GM21737 (cell line): ENCODE results near the gene RAC3.
"Not testable (repeated sequence)": the region's sequence is repeated elsewhere in the genome, so short reads cannot be mapped to it uniquely, and the experiment has no call there.

Source experiments
- ATAC-seq: cut with Tn5 transposase; IDR thresholded peaks from one replicate; pipeline ENCODE4 v1.9.1; 2021; ENCODE audit warnings: mild to moderate bottlenecking, moderate library complexity; ENCODE audit not compliant: unreplicated experiment

RAC3 gene

GRCh38 chr17:82037889-82038195 is 6.4 kb downstream of the RAC3 start:
- ATAC-seq, result no peak

GRCh38 chr17:82038796-82039409 is 7.4 kb downstream of the RAC3 start:
- not testable (repeated sequence) for ATAC-seq

GRCh38 chr17:82039695-82040299 is 8.3 kb downstream of the RAC3 start:
- no peak for ATAC-seq

GRCh38 chr17:82041144-82041814 is 9.8 kb downstream of the RAC3 start:
- no peak for ATAC-seq

GRCh38 chr17:82042649-82043048 is 11.2 kb downstream of the RAC3 start:
- ATAC-seq, result no peak

GRCh38 chr17:82043507-82043906 is 12.0 kb downstream of the RAC3 start:
- ATAC-seq, result no peak

GRCh38 chr17:82045936-82046484 is 14.5 kb downstream of the RAC3 start:
- no peak for ATAC-seq

GRCh38 chr17:82046903-82047302 is 15.4 kb downstream of the RAC3 start:
- no peak for ATAC-seq

- ATAC-seq, result no peak
Measured at GRCh38 chr17:82047379-82047778, 15.9 kb downstream of the RAC3 start.

- ATAC-seq, result no peak
Measured at GRCh38 chr17:82047914-82048570, 16.6 kb downstream of the RAC3 start.

GRCh38 chr17:82048571-82048971 is 17.1 kb downstream of the RAC3 start:
- ATAC-seq, result no peak

- ATAC-seq, result no peak
Measured at GRCh38 chr17:82049106-82049505, 17.6 kb downstream of the RAC3 start.

- ATAC-seq, result no peak
Measured at GRCh38 chr17:82049521-82049971, 18.1 kb downstream of the RAC3 start.

GRCh38 chr17:82050152-82050760 is 18.8 kb downstream of the RAC3 start:
- ATAC-seq, result no peak

- ATAC-seq, result no peak
Measured at GRCh38 chr17:82050761-82051641, 19.5 kb downstream of the RAC3 start.

GRCh38 chr17:82051776-82052637 is 20.5 kb downstream of the RAC3 start, which contains the start of the genes GPS1 and RFNG:
Gene GPS1, plus strand, starts transcription at chr17:82051898. Its CDS starts 34 bp downstream, at chr17:82051932.
Gene RFNG, minus strand, starts transcription at chr17:82051811. Its CDS starts 45 bp downstream, at chr17:82051766.
- peak; percentile 58 for ATAC-seq

- ATAC-seq, result no peak
Measured at GRCh38 chr17:82052638-82053059, 21.2 kb downstream of the RAC3 start.

- ATAC-seq, result no peak
Measured at GRCh38 chr17:82053130-82053529, 21.7 kb downstream of the RAC3 start.
